T-helper 1 cell treated with Interleukin-12 subunit alpha and Interleukin-12 subunit beta and Interleukin-4 antibody, amounts not matched to agents 30 μg/mL and 1 μg/mL, for 36 hours (primary cell): ENCODE measurements around the gene RGL1.
A peak's percentile ranks its signal among the peaks of the same experiment; 100 is the strongest.

Experiments
- H3K27ac Mint-ChIP-seq: one replicate; pipeline ENCODE4 v1.8.0; 2021; ENCODE audit warnings: mild to moderate bottlenecking, mixed read lengths
- H3K27me3 Mint-ChIP-seq: one replicate; pipeline ENCODE4 v1.8.0; 2021; ENCODE audit warnings: low read depth, mixed read lengths
- H3K36me3 Mint-ChIP-seq: one replicate; pipeline ENCODE4 v1.8.0; 2021; ENCODE audit warnings: low read depth, mixed read lengths
- H3K4me1 Mint-ChIP-seq: one replicate; pipeline ENCODE4 v1.8.0; 2021; ENCODE audit warnings: low read depth, mixed read lengths
- H3K4me3 Mint-ChIP-seq: one replicate; pipeline ENCODE4 v1.8.0; 2021; ENCODE audit warnings: mild to moderate bottlenecking, moderate library complexity, mixed read lengths
- H3K9me3 Mint-ChIP-seq: one replicate; pipeline ENCODE4 v1.8.0; 2021; ENCODE audit warnings: mixed read lengths

RGL1 gene

GRCh38 chr1:183933528-183934179 is 128.7 kb downstream of the RGL1 start:
- peaks cover 3% of the 10 kb centered on the region for H3K36me3 Mint-ChIP-seq
- H3K4me3 Mint-ChIP-seq, result no peak overlapping the region
- H3K27me3 Mint-ChIP-seq, result no peaks in the 10 kb centered on the region
- no peaks in the 10 kb centered on the region for H3K9me3 Mint-ChIP-seq
- H3K27ac Mint-ChIP-seq, result no peak overlapping the region
- H3K4me1 Mint-ChIP-seq, result peaks cover 7% of the 10 kb centered on the region

- H3K36me3 Mint-ChIP-seq, result peaks cover 3% of the 10 kb centered on the region
- H3K27me3 Mint-ChIP-seq, result no peaks in the 10 kb centered on the region
- peaks cover 7% of the 10 kb centered on the region for H3K4me1 Mint-ChIP-seq
- no peaks in the 10 kb centered on the region for H3K9me3 Mint-ChIP-seq
- no peak overlapping the region for H3K4me3 Mint-ChIP-seq
- H3K27ac Mint-ChIP-seq, result no peak overlapping the region
Observed at GRCh38 chr1:183934314-183934713, 129.4 kb downstream of the RGL1 start.

- Mint-ChIP-seq H3K36me3 (no peaks in the 10 kb centered on the region), H3K9me3 (no peaks in the 10 kb centered on the region), H3K4me3 (no peak overlapping the region), H3K4me1 (peaks cover 5% of the 10 kb centered on the region), H3K27ac (no peak overlapping the region), H3K27me3 (peaks cover 3% of the 10 kb centered on the region)
Observed at GRCh38 chr1:183936009-183936408, 131.1 kb downstream of the RGL1 start.

GRCh38 chr1:183936791-183937190 is 131.9 kb downstream of the RGL1 start:
- peaks cover 3% of the 10 kb centered on the region for H3K27me3 Mint-ChIP-seq
- peaks cover 5% of the 10 kb centered on the region for H3K4me1 Mint-ChIP-seq
- H3K27ac Mint-ChIP-seq, result no peak overlapping the region
- H3K4me3 Mint-ChIP-seq, result no peak overlapping the region
- no peaks in the 10 kb centered on the region for H3K36me3 Mint-ChIP-seq
- no peaks in the 10 kb centered on the region for H3K9me3 Mint-ChIP-seq

- peaks cover 5% of the 10 kb centered on the region for H3K4me1 Mint-ChIP-seq
- H3K9me3 Mint-ChIP-seq, result no peaks in the 10 kb centered on the region
- H3K27me3 Mint-ChIP-seq, result peaks cover 3% of the 10 kb centered on the region
- no peaks in the 10 kb centered on the region for H3K36me3 Mint-ChIP-seq
- no peak overlapping the region for H3K27ac Mint-ChIP-seq
- no peak overlapping the region for H3K4me3 Mint-ChIP-seq
Observed at GRCh38 chr1:183937611-183938010, 132.7 kb downstream of the RGL1 start.

- Mint-ChIP-seq H3K27ac (no peak overlapping the region), H3K9me3 (no peaks in the 10 kb centered on the region), H3K4me3 (no peak overlapping the region), H3K27me3 (peaks cover 10% of the 10 kb centered on the region), H3K36me3 (no peaks in the 10 kb centered on the region), H3K4me1 (peaks cover 7% of the 10 kb centered on the region)
Observed at GRCh38 chr1:183941001-183941400, 136.1 kb downstream of the RGL1 start.

- no peaks in the 10 kb centered on the region for H3K9me3 Mint-ChIP-seq
- H3K27me3 Mint-ChIP-seq, result peaks cover 15% of the 10 kb centered on the region
- no peak overlapping the region for H3K4me3 Mint-ChIP-seq
- no peak overlapping the region for H3K27ac Mint-ChIP-seq
- H3K36me3 Mint-ChIP-seq, result no peaks in the 10 kb centered on the region
- peaks cover 7% of the 10 kb centered on the region for H3K4me1 Mint-ChIP-seq
Observed at GRCh38 chr1:183942933-183943693, 138.2 kb downstream of the RGL1 start.

GRCh38 chr1:183945428-183946319 is 140.8 kb downstream of the RGL1 start:
- Mint-ChIP-seq H3K27me3 (peaks cover 22% of the 10 kb centered on the region), H3K9me3 (peaks cover 6% of the 10 kb centered on the region), H3K36me3 (peaks cover 5% of the 10 kb centered on the region), H3K27ac (no peak overlapping the region), H3K4me1 (peaks cover 7% of the 10 kb centered on the region), H3K4me3 (no peak overlapping the region)

- H3K4me3 Mint-ChIP-seq, result no peak overlapping the region
- H3K4me1 Mint-ChIP-seq, result peaks cover 7% of the 10 kb centered on the region
- no peak overlapping the region for H3K27ac Mint-ChIP-seq
- H3K36me3 Mint-ChIP-seq, result peaks cover 10% of the 10 kb centered on the region
- H3K27me3 Mint-ChIP-seq, result peaks cover 26% of the 10 kb centered on the region
- peaks cover 11% of the 10 kb centered on the region for H3K9me3 Mint-ChIP-seq
Observed at GRCh38 chr1:183946320-183946613, 141.3 kb downstream of the RGL1 start.

- Mint-ChIP-seq H3K27me3 (peaks cover 22% of the 10 kb centered on the region), H3K36me3 (peaks cover 10% of the 10 kb centered on the region), H3K27ac (no peak overlapping the region), H3K4me3 (no peak overlapping the region), H3K4me1 (peaks cover 3% of the 10 kb centered on the region), H3K9me3 (peaks cover 11% of the 10 kb centered on the region)
Observed at GRCh38 chr1:183947988-183948387, 143.1 kb downstream of the RGL1 start.

GRCh38 chr1:183952101-183952500 is 147.2 kb downstream of the RGL1 start:
- Mint-ChIP-seq H3K36me3 (peaks cover 15% of the 10 kb centered on the region), H3K27ac (no peak overlapping the region), H3K27me3 (peaks cover 18% of the 10 kb centered on the region), H3K9me3 (peaks cover 14% of the 10 kb centered on the region), H3K4me3 (no peak overlapping the region), H3K4me1 (peaks cover 8% of the 10 kb centered on the region)

GRCh38 chr1:183953031-183953430 is 148.1 kb downstream of the RGL1 start:
- Mint-ChIP-seq H3K9me3 (peaks cover 14% of the 10 kb centered on the region), H3K36me3 (peaks cover 15% of the 10 kb centered on the region), H3K4me1 (peaks cover 8% of the 10 kb centered on the region), H3K27me3 (peaks cover 14% of the 10 kb centered on the region), H3K4me3 (no peak overlapping the region), H3K27ac (no peak overlapping the region)

- peaks cover 8% of the 10 kb centered on the region for H3K4me1 Mint-ChIP-seq
- peak overlapping the region; percentile 55 for H3K27ac Mint-ChIP-seq
- H3K9me3 Mint-ChIP-seq, result peaks cover 10% of the 10 kb centered on the region
- H3K4me3 Mint-ChIP-seq, result no peak overlapping the region
- H3K27me3 Mint-ChIP-seq, result peaks cover 4% of the 10 kb centered on the region
- peaks cover 9% of the 10 kb centered on the region for H3K36me3 Mint-ChIP-seq
Observed at GRCh38 chr1:183954496-183954895, 149.6 kb downstream of the RGL1 start.

- Mint-ChIP-seq H3K4me3 (peak overlapping the region; percentile 65), H3K36me3 (peaks cover 4% of the 10 kb centered on the region), H3K4me1 (peaks cover 8% of the 10 kb centered on the region), H3K27ac (no peak overlapping the region), H3K9me3 (peaks cover 3% of the 10 kb centered on the region), H3K27me3 (no peaks in the 10 kb centered on the region)
Observed at GRCh38 chr1:183956559-183957188, 151.8 kb downstream of the RGL1 start.
